GM12865 (cell line): ENCODE results near the gene SLC39A11.
"Not testable (repeated sequence)": the region's sequence is repeated elsewhere in the genome, so short reads cannot be mapped to it uniquely, and the experiment has no call there.

ENCODE experiments used
- DNase-seq: peaks from one replicate; pipeline ENCODE4 v3.0.0; 2010; ENCODE audit warnings: low read depth
- H3K4me3 ChIP-seq: 2 replicates; pipeline ENCODE4 v1.5.1; 2011; ENCODE audit warnings: mild to moderate bottlenecking, low read depth, low read length, control low read depth
- TF ChIP-seq, protein P1 (sequence below): IDR thresholded peaks from 2 replicates; pipeline ENCODE4 v1.5.1; 2011; ENCODE audit warnings: low read length, control low read depth, low read depth, inconsistent platforms; ENCODE audit not compliant: insufficient read depth; ENCODE audit errors: missing control alignments

SLC39A11 gene

DNA sequence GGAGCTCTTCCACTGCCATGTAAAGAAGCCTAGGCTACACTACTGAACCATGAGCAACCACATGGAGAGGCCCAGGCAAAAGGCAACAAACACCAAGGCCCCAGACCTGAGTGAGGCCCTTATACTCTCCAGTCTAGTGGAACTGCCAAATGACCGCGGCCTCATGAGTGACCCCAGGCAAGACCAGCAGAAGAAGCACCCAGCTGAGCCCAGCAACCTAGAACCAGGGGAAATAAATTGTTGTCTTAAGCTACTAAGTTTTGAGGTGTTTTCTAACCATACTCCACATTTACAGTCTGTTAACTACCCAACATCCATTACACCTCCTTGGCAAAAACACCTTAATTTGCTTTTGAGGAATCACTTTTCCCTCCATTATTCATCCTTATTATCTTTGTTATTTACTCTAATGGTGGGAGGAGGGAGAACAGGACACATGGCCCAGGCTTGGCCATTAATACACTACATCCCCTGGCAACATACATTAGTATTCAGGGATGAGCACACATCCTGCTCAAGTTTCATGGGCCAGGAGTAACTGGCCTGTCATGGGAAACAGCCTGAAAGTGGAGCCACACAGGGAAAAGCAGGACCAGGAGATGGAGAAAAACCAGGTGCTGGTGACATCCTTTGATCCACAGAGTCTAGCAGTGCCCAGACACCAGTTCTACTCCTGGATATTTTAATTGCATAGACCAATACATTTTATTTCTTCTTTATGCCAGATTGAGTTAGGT, 26.2 kb downstream of the SLC39A11 start:
- TF ChIP-seq, protein P1, sequence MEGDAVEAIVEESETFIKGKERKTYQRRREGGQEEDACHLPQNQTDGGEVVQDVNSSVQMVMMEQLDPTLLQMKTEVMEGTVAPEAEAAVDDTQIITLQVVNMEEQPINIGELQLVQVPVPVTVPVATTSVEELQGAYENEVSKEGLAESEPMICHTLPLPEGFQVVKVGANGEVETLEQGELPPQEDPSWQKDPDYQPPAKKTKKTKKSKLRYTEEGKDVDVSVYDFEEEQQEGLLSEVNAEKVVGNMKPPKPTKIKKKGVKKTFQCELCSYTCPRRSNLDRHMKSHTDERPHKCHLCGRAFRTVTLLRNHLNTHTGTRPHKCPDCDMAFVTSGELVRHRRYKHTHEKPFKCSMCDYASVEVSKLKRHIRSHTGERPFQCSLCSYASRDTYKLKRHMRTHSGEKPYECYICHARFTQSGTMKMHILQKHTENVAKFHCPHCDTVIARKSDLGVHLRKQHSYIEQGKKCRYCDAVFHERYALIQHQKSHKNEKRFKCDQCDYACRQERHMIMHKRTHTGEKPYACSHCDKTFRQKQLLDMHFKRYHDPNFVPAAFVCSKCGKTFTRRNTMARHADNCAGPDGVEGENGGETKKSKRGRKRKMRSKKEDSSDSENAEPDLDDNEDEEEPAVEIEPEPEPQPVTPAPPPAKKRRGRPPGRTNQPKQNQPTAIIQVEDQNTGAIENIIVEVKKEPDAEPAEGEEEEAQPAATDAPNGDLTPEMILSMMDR = no peak
- H3K4me3 ChIP-seq = no peak overlapping the region
- DNase-seq = no peak

DNA sequence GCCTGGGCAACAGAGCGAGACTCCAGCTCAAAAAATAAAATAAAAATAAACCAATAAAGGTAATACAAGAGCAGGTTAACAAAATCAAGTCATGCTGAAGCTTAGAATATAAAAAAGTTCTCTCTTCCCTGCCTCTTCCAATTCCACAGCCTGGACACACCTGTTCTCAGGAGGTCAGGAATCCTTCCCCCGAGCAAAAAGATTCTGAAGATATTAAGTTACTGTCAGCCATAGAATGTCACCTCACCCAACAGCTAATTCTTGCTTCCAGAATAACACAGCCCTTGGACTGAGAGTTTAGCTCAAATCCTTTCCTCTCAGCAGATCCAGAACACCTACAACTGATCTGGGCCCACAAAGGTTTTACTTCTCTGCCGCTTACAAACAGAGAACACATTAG, 27.1 kb downstream of the SLC39A11 start:
- DNase-seq = no peak
- TF ChIP-seq, protein P1 = no peak
- no peak overlapping the region for H3K4me3 ChIP-seq

DNA sequence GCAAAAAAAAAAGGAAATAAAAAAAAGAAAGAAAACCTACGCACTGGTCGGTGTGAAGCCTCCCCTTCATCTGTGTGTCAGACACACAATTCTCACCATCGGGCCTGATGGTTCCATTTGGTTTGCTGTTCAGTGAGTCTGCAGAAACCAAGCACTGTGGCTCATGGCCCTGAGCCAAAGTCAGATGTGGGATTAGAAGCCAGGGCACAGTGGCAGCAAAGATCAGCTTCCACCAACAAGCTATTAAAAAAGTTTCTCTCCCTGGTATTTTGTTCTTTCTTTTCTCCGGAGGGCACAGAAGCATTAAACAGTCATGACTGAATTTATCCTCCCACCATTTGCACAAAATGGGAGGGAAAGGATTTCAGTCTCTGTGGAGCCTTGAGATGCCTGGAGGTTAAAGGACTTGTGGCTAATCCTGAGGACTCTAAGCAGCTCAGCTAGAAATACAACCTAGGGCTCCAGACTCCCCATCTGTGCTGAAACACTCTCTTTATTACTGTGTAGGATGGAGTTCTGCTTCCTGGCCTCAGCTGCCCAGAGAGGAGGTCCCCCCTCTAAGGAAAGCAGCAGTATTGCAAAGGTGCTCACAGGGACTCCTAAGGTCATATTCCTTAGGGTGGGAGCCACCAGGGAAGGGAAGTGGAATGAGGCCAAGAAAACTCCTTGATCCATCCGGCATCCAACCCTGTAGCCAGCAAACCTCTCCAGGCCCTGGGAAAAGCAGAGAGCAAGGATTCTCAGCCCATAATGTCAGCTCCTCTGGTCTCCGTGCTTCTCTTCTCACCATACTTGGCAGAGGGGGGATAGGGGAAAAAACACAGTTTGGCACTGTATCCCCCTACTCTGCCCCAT, 28.2 kb downstream of the SLC39A11 start:
- TF ChIP-seq, protein P1 = no peak
- no peak for DNase-seq
- no peak overlapping the region for H3K4me3 ChIP-seq

DNA sequence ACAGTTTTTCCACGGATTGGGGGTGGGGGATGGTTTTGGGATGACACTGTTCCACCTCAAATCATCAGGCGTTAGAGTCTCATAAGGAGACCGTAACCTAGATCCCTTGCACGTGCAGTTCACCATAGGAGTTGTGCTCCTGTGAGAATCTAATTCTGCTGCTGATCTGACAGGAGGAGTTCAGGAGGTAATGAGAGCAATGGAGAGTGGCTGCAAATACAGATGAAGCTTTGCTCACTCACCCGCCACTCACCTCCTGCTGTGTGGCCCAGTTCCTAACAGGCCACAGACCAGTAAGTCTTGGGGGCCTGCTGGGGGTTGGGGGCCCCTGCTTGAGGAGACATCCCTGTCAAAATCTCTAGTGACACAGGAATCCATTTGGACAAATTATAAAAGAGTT, 29.8 kb downstream of the SLC39A11 start:
- no peak for DNase-seq
- TF ChIP-seq, protein P1 = no peak
- no peak overlapping the region for H3K4me3 ChIP-seq

DNA sequence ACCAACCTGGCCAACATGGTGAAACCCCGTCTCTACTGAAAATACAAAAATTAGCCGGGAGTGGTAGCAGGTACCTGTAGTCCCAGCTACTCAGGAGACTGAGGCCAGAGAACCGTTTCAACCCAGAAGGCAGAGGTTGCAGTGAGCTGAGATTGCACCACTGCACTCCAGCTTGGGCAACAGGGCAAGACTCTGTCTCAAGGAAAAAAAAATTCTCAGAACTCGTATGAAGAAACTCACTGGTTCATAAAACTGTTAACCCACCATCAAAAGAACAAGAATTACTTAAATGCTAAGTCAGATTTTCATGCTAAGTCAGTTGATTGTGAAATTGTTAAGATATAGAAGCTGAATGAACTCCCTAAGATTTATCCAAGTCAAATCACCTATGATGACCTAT, 31.3 kb downstream of the SLC39A11 start:
- DNase-seq = no peak
- H3K4me3 ChIP-seq = no peak overlapping the region
- TF ChIP-seq, protein P1 = no peak

DNA sequence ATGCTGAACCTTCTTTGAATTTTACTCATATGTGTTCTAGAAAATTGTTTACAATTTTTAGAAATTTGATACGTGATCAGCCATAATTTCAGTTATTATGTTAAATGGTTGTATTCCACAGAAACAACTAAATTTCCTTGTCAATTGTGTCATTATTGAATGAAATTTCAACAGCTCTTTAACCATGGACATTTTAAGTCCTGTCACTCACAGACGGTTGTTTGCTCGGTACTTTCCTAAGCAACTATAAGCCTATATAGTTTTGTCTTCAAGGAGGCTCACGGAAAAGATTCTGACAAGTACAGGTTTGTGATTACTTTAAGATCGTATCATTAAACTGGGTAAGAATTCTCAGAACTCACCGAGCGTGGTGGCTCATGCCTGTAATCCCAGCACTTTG, 31.8 kb downstream of the SLC39A11 start:
- H3K4me3 ChIP-seq = no peak overlapping the region
- TF ChIP-seq, protein P1 = no peak
- DNase-seq = no peak

DNA sequence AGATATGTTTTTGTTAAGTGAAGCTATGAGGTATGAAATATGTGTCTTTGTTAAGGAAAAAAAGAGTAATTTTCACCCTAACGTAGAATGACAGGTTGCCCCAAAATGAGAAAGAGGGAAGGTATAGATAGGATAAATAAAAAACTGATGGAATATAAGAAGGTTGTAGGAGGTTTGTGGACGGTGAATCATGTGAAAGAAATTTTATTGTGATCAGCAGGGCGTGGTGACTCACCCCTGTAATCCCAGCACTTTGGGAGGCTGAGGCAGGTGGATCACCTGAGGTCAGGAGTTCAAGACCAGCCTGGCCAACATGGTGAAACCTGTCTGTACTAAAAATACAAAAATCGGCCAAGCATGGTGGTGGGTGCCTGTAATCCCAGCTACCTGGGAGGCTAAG, 32.8 kb downstream of the SLC39A11 start:
- DNase-seq, H3K4me3 ChIP-seq: not testable (repeated sequence)
